ENCODE results near the gene CALN1. TPM values are rescaled to one million over a fixed set of nuclear protein-coding genes. Genes with fewer than 3 reads are reported as not detected.

Gene CALN1
- total and polyA plus RNA-seq, 4 donors = 0.14 to 0.84 (median 0.24) TPM

DNA sequence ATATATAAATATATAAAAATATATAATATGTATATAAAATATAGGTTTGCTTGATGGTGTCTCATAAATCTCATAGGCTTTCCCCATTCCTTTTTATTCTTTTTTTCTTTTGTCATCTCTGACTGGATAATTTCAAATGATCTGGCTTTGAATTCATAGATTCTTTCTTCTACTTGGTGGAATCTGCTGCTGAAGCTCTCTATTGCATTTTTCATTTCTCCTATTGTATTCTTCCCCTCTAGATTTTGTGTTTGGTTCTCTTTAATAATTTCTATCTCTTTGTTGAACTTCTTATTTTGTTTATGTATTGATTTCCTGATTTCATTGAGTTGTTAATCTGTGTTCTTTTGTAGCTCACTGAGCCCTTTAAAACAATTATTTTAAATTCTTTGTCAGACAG lies 650.8 kb downstream of the CALN1 start:
- TF ChIP-seq GABPA (IDR thresholded peaks at IDR 0.05 in 1 of 2, conservative IDR thresholded peaks at IDR 0.05 in 1 of 2) = no peak
- no peak for TF ChIP-seq EGR1 (IDR thresholded peaks at IDR 0.05; ENCODE audit: low read depth in 2 of 2)
- TF ChIP-seq FOXA1 (IDR thresholded peaks at IDR 0.05) = no peak
- no peak for TF ChIP-seq YY1 (IDR thresholded peaks at IDR 0.05)
- TF ChIP-seq, protein P1, sequence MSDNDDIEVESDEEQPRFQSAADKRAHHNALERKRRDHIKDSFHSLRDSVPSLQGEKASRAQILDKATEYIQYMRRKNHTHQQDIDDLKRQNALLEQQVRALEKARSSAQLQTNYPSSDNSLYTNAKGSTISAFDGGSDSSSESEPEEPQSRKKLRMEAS (IDR thresholded peaks at IDR 0.05) = no peak
- TF ChIP-seq REST (IDR thresholded peaks at IDR 0.05) = no peak
- Histone ChIP-seq H3K36me3 (ENCODE audit: control insufficient read depth in 4 of 4, insufficient read depth in 3 of 4, low read depth in 1 of 4, low read length in 3 of 4) (no peaks in the 10 kb centered on the region), H3K4me1 (ENCODE audit: control insufficient read depth in 4 of 4, insufficient read depth in 4 of 4, low read length in 3 of 4) (no peaks in the 10 kb centered on the region), H3K9ac (ENCODE audit: low read depth in 1 of 2, low read length in 2 of 2) (no peak overlapping the region), H3K27ac (ENCODE audit: low read depth in 1 of 2, low read length in 2 of 2) (no peak overlapping the region), H3K9me3 (ENCODE audit: control insufficient read depth in 4 of 4, low read length in 3 of 4) (peaks cover 0 to 2% (median under 1%) of the 10 kb centered on the region in 4 donors), H3K4me3 (ENCODE audit: low read depth in 1 of 3, low read length in 3 of 3) (no peak overlapping the region), H3K27me3 (ENCODE audit: control insufficient read depth in 4 of 4, insufficient read depth in 4 of 4, low read length in 3 of 4) (no peaks in the 10 kb centered on the region)
- no peak for DNase-seq (ENCODE audit: low spot score)

GRCh38 chr7:71754828-71755227 lies 657.3 kb downstream of the CALN1 start:
- DNase-seq (ENCODE audit: low spot score) = no peak
- H3K27ac ChIP-seq (ENCODE audit: low read depth in 1 of 2, low read length in 2 of 2) = no peak overlapping the region
- TF ChIP-seq NR2F2 (IDR thresholded peaks at IDR 0.05) = no peak
- TF ChIP-seq RXRA (IDR thresholded peaks at IDR 0.05) = no peak
- TF ChIP-seq RAD21 (IDR thresholded peaks at IDR 0.05) = no peak
- TF ChIP-seq FOXA1 (IDR thresholded peaks at IDR 0.05) = no peak
- TF ChIP-seq FOXA2 (IDR thresholded peaks at IDR 0.05) = no peak
- no peak for TF ChIP-seq EGR1 (IDR thresholded peaks at IDR 0.05; ENCODE audit: low read depth in 2 of 2)
- no peak for TF ChIP-seq ATF3 (IDR thresholded peaks at IDR 0.05)
- TF ChIP-seq, protein P1 (IDR thresholded peaks at IDR 0.05) = no peak
- no peak for TF ChIP-seq HNF4G (IDR thresholded peaks at IDR 0.05)
- TF ChIP-seq REST (IDR thresholded peaks at IDR 0.05) = no peak
- TF ChIP-seq HNF4A (conservative IDR thresholded peaks at IDR 0.05) = no peak
- TF ChIP-seq YY1 (IDR thresholded peaks at IDR 0.05) = no peak
- no peak for TF ChIP-seq GABPA (IDR thresholded peaks at IDR 0.05 in 1 of 2, conservative IDR thresholded peaks at IDR 0.05 in 1 of 2)
- TF ChIP-seq SP1 (IDR thresholded peaks at IDR 0.05) = no peak
- no peak for TF ChIP-seq TAF1 (conservative IDR thresholded peaks at IDR 0.05)
- TF ChIP-seq, protein P2, sequence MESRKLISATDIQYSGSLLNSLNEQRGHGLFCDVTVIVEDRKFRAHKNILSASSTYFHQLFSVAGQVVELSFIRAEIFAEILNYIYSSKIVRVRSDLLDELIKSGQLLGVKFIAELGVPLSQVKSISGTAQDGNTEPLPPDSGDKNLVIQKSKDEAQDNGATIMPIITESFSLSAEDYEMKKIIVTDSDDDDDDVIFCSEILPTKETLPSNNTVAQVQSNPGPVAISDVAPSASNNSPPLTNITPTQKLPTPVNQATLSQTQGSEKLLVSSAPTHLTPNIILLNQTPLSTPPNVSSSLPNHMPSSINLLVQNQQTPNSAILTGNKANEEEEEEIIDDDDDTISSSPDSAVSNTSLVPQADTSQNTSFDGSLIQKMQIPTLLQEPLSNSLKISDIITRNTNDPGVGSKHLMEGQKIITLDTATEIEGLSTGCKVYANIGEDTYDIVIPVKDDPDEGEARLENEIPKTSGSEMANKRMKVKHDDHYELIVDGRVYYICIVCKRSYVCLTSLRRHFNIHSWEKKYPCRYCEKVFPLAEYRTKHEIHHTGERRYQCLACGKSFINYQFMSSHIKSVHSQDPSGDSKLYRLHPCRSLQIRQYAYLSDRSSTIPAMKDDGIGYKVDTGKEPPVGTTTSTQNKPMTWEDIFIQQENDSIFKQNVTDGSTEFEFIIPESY (IDR thresholded peaks at IDR 0.05) = no peak
- TF ChIP-seq, protein P3, sequence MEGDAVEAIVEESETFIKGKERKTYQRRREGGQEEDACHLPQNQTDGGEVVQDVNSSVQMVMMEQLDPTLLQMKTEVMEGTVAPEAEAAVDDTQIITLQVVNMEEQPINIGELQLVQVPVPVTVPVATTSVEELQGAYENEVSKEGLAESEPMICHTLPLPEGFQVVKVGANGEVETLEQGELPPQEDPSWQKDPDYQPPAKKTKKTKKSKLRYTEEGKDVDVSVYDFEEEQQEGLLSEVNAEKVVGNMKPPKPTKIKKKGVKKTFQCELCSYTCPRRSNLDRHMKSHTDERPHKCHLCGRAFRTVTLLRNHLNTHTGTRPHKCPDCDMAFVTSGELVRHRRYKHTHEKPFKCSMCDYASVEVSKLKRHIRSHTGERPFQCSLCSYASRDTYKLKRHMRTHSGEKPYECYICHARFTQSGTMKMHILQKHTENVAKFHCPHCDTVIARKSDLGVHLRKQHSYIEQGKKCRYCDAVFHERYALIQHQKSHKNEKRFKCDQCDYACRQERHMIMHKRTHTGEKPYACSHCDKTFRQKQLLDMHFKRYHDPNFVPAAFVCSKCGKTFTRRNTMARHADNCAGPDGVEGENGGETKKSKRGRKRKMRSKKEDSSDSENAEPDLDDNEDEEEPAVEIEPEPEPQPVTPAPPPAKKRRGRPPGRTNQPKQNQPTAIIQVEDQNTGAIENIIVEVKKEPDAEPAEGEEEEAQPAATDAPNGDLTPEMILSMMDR (IDR thresholded peaks at IDR 0.05; ENCODE audit: low read depth, low read length, missing input control) = no peak
- 76% methylated on average over 4 of the region's 4 CpGs for WGBS
- no peaks in the 10 kb centered on the region for H3K36me3 ChIP-seq (ENCODE audit: control insufficient read depth in 4 of 4, insufficient read depth in 3 of 4, low read depth in 1 of 4, low read length in 3 of 4)
- H3K27me3 ChIP-seq (ENCODE audit: control insufficient read depth in 4 of 4, insufficient read depth in 4 of 4, low read length in 3 of 4) = peaks cover 0 to 2% (median 2%) of the 10 kb centered on the region in 4 donors
- H3K4me1 ChIP-seq (ENCODE audit: control insufficient read depth in 4 of 4, insufficient read depth in 4 of 4, low read length in 3 of 4) = peaks cover 2 to 8% (median 3%) of the 10 kb centered on the region in 4 donors
- H3K4me3 ChIP-seq (ENCODE audit: low read depth in 1 of 3, low read length in 3 of 3) = no peak overlapping the region
- H3K9ac ChIP-seq (ENCODE audit: low read depth in 1 of 2, low read length in 2 of 2) = no peak overlapping the region
- H3K9me3 ChIP-seq (ENCODE audit: control insufficient read depth in 4 of 4, low read length in 3 of 4) = peaks cover 0 to 3% (median 0%) of the 10 kb centered on the region in 4 donors

Data from liver (tissue), 9 donors.